Measurements from ENCODE around the gene SKIDA1. TPM values are rescaled to one million over a fixed set of nuclear protein-coding genes. Genes with fewer than 3 reads are reported as not detected.

SKIDA1 gene
- total RNA-seq, 2 donors from 2014 or later = 0.78 to 1.3 TPM

- ATAC-seq (peak; percentile 48), DNase-seq (peak; percentile 67 to 78 (median 76))
- TF ChIP-seq CTCF (IDR thresholded peaks at IDR 0.05) (no peak), POLR2A (IDR thresholded peaks at IDR 0.05) (peak in 2 of 3 donors; percentile 56 to 62)
- WGBS, 2 donors = 0 to 1% methylated on average over 26 to 40 of the region's 56 CpGs
- intact Hi-C loops (cut with DNase I) = no loop called here
- peaks cover 16% of the 10 kb centered on the region for H3K4me1 ChIP-seq
- peak overlapping the region; percentile 95 to 99 (median 97) for H3K27ac ChIP-seq
- no peaks in the 10 kb centered on the region for H3K9me3 ChIP-seq
- H3K4me3 ChIP-seq = peak overlapping the region; percentile 55 to 79
- no peaks in the 10 kb centered on the region for H3K36me3 ChIP-seq (replicated peaks in 1 of 2; ENCODE audit: insufficient read depth in 1 of 2, low read depth in 2 of 2)
- H3K27me3 ChIP-seq = no peaks in the 10 kb centered on the region
These were observed 842 bp upstream of the SKIDA1 start for GRCh38 chr10:21526188-21526859.

- ATAC-seq (no peak), DNase-seq (peak in 1 of 4 donors; percentile 44)
- TF ChIP-seq CTCF (IDR thresholded peaks at IDR 0.05) (no peak), POLR2A (IDR thresholded peaks at IDR 0.05) (no peak)
- no peaks in the 10 kb centered on the region for H3K36me3 ChIP-seq (replicated peaks in 1 of 2; ENCODE audit: insufficient read depth in 1 of 2, low read depth in 2 of 2)
- intact Hi-C loops (cut with DNase I) = no loop called here
- H3K4me3 ChIP-seq = peak overlapping the region; percentile 11 to 55
- WGBS, 2 donors = 15 to 17% methylated on average over 23 of the region's 23 CpGs
- H3K9me3 ChIP-seq = no peaks in the 10 kb centered on the region
- H3K27ac ChIP-seq = peak overlapping the region; percentile 95 to 99 (median 97)
- no peaks in the 10 kb centered on the region for H3K27me3 ChIP-seq
- H3K4me1 ChIP-seq = peaks cover 16% of the 10 kb centered on the region
These were observed 736 bp downstream of the SKIDA1 start for GRCh38 chr10:21524526-21525366.

- Histone ChIP-seq H3K36me3 (replicated peaks in 1 of 2; ENCODE audit: insufficient read depth in 1 of 2, low read depth in 2 of 2) (no peaks in the 10 kb centered on the region), H3K4me1 (peaks cover 16% of the 10 kb centered on the region), H3K4me3 (no peak overlapping the region), H3K9me3 (no peaks in the 10 kb centered on the region), H3K27ac (peak overlapping the region; percentile 95 to 99 (median 97)), H3K27me3 (no peaks in the 10 kb centered on the region)
- TF ChIP-seq CTCF (IDR thresholded peaks at IDR 0.05) (no peak), POLR2A (IDR thresholded peaks at IDR 0.05) (no peak)
- WGBS, 2 donors = 39 to 53% methylated on average over 7 of the region's 7 CpGs
- intact Hi-C loops (cut with DNase I) = no loop called here
- DNase-seq (no peak), ATAC-seq (no peak)
These were observed 1.4 kb downstream of the SKIDA1 start for GRCh38 chr10:21524131-21524525.

- Histone ChIP-seq H3K9me3 (no peaks in the 10 kb centered on the region), H3K4me3 (no peak overlapping the region), H3K27me3 (no peaks in the 10 kb centered on the region), H3K27ac (peak overlapping the region in 2 of 4 donors; percentile 95 to 99), H3K4me1 (peaks cover 16% of the 10 kb centered on the region), H3K36me3 (replicated peaks in 1 of 2; ENCODE audit: insufficient read depth in 1 of 2, low read depth in 2 of 2) (no peaks in the 10 kb centered on the region)
- WGBS, 2 donors = 56 to 61% methylated on average over 3 of the region's 3 CpGs
- intact Hi-C loops (cut with DNase I) = no loop called here
- ATAC-seq (no peak), DNase-seq (peak in 1 of 4 donors; percentile 20)
- TF ChIP-seq CTCF (IDR thresholded peaks at IDR 0.05) (no peak), POLR2A (IDR thresholded peaks at IDR 0.05) (no peak)
These were observed 1.9 kb downstream of the SKIDA1 start for GRCh38 chr10:21523557-21524008.

Measured in body of pancreas (tissue), 4 donors.